ENCODE data around the gene SLC29A3. TPM values are rescaled to one million over a fixed set of nuclear protein-coding genes. Genes with fewer than 3 reads are reported as not detected.

Gene SLC29A3
- polyA plus RNA-seq, 3 donors, result 7.7 to 9.2 (median 8.7) TPM

DNA sequence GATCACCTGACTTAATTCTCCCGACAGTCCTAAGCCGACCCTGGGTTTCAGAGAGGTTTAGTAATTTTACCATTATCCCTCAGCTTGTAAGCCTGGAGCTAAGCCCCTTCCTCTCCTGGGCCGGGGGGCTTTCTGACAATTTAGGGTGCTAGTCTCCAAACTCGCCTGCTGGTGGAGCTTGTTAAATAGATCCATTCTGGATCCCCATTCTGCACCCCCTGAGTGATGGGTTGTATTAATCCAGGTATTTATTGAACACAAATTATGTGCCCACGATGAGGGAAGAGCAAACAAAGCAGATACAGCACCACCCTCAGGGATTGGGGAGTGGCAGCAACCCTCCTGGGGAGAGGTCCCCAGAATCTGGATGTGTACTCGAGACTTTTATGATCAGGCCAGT, 1.3 kb upstream of the SLC29A3 start:
- no peak for DNase-seq

DNA sequence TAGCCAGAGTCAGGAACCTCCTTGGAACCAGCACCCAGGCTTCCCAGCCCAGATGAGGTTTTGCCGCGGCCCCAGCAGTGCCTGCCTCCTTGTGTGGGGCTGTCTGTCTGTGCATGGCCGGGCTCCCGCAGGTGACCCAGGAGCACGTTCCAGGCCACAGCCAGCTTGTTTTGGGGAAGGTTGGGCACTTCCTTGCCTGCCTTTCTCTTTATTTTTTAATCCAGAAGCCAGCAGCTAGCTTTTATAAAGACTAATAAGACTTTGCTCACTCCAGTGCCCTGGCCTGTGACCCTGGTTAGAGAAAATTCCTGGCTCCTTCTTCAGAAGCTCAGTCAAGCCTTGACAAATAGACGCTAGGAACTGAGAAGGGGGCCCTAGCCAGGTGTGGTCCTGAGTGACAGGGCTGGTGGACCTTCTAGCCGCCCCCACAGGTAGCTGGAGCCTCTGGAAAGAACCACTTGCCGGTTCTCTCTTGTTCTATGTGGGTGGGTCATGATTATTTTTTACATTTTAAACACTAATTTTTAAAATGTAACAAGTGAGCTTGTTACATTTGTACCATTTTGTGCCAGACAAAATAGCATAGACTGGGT, 837 bp downstream of the SLC29A3 start:
- no peak for DNase-seq

DNA sequence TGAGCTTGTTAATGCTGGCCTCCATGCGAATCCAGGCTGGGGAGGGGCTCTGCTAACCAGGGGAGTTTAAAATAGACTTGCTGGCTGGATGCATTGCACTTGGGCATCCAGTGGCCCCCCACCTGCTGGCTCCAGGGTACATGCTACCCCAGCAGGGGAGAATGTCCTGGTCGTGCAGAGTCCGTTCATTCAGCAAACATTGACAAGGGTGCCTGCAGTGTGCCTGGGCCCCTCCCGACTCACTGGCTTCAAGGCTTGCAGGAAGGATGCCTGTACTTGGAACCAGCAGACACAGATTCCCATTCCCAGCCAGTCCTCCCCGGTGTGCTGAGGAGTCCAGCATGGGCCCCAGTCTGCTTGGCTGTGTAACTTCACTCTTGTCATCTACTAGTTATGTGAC, 1.5 kb downstream of the SLC29A3 start:
- DNase-seq, result no peak

DNA sequence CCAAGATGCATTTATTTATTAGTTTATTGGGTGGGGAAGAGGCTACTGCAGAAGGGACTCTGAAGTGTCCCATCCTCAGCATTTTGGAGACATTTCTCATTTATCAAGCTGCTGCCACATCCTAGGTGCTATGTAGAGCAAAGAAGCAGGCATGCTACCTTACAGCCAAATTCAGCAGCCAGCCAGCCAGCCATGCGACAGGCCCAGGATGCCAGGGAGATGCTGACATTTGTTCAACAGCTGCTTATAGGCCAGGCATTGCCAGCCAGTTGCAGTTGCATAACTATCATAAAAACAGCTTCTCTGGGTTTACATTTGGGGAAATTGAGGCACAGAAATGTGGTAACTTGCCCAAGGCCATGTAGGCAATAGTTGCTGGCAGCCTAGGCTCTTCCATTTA, 2.3 kb downstream of the SLC29A3 start:
- DNase-seq, result no peak

DNA sequence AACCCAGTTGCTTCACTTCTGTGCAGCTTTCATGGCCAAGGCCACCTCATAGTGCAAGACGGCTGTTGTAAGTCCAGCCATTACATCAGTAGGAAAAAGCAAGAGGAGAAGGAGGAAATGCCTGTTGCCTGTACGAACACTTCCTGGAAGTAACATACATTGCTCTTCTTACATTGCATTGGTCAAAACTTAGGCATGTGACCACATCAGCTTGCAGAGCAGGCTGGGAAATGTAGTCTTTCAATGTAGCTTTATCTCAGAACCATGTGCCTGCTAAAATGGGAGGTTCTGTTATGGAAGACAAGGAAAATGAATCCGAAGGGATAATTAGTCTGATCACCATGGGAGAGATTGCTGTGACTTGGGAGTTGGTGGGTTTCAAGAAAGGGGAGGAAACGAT, 4.3 kb downstream of the SLC29A3 start:
- no peak for DNase-seq

DNA sequence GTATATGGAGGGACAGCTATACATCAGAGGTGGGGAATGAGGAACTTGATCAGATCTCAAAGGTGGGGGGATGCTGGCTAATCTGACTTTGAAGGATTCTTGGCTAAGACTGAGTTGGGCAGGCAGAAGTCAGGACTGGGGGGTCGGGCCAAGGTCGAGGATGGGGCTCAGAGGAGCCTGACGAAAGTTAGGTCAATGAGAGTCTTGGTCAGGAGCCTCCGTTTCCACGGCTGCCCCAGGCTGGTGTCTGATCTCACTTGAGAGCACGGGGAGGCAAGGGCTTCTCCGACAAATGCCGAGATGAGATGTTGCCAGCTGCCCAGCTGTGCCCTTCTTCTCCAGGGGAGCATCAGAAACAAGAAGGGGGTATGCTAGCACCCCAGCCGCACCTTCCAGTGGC, 5.7 kb downstream of the SLC29A3 start:
- no peak for DNase-seq

DNA sequence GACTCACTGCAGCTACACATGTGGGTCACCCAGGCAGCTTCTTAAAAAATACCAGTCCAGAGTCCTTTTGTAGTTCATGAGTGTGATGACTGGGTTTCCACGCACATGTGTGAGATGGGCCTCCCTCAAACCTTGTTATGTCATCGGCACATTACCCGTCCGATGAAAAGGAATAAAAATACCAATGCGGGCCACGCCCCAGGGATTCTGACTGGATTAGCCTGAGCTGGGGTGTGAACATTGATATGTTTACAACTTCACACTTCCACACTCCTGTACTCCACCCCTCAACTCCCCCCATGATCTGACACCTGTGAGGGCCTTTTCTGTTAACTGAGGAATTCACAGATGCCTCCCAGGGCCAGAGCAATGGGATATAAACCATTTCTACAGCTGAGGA, 6.2 kb downstream of the SLC29A3 start:
- no peak for DNase-seq

DNA sequence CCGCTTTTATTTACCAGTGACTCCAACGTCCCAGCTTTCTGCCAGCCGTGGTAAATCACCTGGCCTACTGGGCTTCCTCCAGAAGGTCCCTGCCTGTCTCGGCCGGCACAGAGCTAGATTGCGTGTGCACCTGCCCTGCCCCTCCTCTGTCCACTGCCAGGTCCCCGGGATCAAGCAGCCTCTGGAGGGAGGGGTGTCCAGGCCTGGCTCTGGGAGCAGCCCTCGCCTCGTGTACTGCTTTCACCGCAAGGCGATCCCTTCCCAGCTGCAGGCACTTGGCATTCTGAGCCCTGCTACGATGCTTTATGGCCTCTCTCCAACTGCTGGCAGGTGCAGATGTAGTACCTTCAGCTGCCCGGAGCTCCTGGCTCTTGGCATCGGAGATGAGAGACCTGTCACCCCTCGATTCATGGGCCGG, 7.4 kb downstream of the SLC29A3 start:
- DNase-seq, result no peak

DNA sequence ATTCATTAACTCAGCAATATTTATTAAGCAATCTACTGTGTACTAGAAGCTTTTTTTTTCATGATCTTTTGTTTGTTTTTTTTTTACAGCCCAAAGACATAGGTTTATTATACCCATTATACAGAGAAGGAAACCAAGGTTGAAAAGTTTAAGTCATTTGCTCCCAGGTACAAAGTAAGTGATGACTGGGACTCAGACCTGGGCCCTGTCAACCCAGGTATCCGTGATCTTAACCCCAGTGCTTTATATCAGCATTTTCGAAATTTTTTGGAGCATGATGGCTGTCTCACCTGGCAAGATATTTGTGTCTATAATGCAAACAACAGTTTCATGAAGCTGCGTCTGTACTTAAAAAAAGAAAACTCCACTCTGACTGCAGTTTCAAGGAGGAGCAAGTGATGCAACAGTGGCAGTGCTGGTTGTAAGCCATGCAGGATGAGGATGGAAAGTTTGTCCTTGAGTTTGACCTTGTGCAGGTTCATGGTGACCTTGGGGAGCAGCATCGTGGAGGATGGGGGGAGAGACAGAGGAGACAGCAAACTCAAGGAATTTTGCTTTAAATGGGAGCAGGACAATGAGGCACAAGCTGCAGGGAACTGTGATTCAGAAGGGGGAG, 11.8 kb downstream of the SLC29A3 start:
- no peak for DNase-seq

DNA sequence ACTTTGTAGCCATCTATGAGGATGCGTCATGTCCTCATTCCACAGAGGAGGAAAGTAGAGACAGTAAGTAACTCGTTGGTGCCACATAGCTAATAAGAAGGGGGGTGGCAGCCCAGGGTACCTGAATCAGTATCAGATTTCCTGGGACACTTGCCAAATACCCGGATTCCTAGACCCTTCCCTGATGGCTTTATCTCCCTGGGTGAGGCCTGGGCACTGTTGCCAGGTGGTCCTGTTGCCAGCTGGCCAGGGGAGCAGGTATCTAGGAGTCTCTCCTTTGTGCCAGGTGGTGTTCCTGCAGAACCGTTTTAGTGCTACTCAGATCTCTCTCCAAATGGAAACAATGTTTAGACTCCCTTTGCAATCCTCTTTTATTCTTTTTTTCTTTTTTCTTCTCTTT, 12.7 kb downstream of the SLC29A3 start:
- DNase-seq, result no peak

DNA sequence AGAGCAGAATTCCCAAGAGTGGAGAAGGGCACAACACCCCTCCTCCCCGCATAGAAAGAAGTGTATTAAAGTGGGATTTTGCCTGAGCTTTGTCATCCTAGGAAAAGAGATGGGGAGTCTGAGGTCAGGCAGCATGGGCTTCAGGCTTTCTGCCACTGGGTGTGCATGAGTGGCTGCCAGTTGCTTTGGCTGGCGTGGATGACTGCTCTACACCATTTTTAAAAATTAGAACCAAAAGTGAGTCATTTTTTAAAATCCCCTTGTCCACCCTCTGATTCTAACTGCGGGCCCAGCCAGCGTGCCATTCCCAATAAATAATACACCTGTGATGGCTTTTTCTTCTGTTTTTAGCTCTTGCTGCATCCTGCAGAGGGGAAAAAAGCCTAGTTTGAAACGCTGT, 13.4 kb downstream of the SLC29A3 start:
- no peak for DNase-seq

DNA sequence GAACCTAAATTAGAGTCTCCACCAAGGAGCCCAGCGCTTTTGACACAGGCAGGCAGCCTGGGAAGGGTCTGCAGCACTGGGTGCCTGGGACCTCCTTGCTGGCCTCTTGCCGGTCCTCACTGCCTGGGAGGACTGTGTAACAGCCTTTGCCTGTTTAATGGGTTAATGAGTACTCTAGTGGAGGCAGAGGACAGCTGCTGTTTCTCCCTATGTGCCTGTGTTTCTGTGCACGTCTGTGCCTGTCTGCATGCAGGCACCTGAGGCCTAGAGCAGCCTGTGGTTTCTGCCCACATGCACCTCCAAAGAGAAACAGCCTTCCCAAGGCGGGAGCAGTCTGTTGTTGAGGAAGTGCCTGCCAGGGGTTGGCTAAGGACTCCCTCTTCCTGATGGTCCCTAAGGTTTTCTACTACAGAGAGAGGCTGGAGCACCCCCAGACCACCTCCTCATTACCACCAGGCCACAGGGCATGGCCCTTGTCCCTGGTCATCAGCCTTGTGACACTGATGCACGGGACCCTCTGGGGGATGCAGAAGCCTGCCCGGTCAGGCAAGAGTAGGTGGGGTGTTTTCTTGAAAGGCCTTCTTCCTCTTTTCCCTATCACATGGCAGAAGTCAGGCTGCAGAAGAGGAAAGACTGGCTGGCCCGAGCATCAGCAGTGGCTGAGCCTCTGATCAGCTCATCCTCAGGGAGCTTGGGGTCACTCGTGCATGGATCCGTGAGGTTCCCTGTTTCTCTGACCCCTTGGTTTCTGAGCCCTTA, 14.2 kb downstream of the SLC29A3 start:
- no peak for DNase-seq

DNA sequence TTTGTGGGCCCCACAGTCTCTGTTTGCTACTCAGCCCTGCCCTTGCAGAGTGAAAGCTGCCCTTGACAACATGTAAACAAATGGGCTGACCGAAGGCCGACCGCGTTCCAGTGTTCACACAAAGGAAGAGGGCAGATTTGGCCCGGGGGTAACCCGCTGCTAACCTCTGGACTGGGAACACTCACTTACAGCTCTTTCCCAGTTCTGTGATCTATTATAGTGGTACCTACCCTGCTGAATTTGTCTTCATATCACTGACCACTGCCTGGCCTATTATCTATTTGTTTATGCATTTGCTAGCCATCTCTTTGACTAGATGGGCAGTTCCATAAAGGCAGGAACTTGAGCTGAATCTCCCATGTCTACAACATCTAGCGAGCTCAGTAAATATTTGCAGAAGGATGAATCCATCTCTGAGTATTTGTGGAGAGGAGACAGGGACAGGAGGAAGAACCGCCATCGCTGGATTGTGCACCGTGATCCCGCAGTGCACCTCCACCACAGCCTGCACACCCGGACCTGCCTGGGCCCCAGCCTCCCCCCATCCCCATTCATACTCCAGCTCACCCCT, 15.2 kb downstream of the SLC29A3 start:
- no peak for DNase-seq

DNA sequence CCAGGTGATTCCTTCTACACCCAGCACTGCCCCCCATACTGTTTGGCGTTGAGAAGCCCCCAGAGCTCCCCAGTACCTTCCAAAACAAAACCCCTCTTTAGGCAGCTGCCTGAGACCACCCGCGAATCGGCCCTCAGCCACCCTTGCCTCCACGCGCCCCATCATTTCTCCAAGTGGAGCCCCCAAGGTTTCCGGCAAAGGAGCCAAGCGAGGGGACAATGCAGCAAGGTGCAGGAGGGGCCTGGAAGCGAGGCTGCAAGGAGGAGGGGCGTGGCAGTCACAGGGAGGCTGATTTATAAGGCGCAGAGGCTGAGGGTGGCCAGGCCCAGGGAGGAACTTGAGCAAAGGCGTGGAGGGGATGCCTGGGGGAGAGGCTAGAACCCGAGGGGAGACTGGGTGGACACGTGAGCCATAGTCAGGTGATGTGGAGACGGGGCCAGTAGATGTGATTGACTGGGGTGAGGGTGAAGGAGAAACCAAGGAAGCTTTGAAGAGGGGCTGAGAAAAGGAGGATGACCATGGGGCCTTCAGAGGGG, 16.2 kb downstream of the SLC29A3 start:
- DNase-seq, result no peak

DNA sequence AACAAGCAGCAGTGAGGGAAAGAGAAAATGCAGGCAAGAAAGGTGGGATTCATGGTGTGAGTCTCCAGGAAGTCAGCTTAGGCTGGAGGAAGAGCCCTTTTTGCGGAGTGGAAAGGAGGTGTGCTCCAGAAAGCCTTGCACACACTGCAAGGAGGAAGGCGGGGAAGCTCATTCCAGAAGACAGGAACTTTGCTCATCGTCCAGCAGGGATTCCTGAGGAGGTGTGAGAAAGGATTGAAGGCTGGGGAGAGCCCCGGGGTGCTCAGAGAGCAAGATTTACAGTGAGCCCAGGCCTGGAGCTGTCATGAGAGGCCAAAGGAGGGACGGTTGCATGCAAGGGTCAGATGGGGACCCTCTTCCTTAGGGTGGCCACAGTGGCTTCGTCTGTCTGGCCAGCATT, 17.6 kb downstream of the SLC29A3 start:
- no peak for DNase-seq

DNA sequence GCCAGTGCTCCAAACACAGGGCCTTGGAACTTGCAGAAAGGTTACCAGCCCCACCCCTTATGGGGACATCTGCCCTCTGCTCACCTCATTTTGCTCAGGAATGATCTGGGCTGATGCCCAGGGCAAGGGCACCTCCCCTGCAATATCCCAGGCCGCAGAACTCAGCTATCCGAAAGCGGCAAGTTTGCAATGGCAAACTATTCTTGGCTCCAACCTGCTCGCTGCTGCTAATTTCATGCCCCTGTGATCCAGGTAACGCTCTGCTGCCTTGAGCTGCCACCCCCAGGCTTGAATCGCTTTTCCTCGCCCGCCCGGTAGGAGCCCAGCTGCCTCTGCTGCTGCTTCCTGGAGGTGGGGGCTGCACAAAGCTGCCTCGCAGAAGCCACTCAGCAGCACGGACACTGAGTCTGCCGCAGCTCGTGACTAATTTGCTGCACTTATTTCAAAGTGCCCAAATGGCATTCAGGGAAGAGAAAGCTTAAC, 18.2 kb downstream of the SLC29A3 start:
- DNase-seq, result peak; percentile 70

DNA sequence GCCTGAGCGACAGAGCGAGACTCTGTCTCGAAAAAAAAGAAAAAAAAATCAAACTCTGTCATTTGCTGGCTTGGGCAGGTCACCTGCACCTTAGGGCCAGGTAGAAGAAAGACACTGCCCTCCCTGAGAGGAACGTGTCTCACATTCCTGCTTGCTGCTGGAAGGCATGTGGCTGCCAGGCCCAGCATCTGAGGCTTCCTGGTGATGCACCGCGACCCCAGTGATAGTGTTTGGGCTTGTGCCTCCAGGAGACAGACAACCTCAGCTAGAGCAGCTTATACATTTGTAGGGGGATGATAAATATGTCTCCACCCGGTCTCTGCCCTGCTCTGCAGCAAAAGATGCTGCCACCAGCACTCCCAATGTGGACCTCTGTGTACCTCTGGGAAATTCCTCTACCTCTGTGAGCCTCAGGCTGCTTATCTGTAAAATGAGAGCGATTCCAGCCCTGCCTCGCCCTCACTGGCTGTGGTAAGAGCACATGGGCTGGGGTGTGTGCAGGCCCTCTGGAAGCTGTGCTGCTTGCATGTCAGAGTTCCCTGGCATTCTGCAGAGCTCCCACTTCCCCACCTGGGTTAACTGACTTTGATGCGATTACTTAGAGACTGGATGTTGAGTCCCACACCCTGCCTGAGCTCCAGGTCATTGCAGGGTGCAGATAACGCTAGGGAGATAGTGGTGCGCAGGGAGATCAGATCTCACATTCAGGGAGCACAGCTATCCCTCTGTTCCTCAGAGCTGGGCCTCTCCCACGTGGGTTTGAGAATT, 19.9 kb downstream of the SLC29A3 start:
- no peak for DNase-seq

DNA sequence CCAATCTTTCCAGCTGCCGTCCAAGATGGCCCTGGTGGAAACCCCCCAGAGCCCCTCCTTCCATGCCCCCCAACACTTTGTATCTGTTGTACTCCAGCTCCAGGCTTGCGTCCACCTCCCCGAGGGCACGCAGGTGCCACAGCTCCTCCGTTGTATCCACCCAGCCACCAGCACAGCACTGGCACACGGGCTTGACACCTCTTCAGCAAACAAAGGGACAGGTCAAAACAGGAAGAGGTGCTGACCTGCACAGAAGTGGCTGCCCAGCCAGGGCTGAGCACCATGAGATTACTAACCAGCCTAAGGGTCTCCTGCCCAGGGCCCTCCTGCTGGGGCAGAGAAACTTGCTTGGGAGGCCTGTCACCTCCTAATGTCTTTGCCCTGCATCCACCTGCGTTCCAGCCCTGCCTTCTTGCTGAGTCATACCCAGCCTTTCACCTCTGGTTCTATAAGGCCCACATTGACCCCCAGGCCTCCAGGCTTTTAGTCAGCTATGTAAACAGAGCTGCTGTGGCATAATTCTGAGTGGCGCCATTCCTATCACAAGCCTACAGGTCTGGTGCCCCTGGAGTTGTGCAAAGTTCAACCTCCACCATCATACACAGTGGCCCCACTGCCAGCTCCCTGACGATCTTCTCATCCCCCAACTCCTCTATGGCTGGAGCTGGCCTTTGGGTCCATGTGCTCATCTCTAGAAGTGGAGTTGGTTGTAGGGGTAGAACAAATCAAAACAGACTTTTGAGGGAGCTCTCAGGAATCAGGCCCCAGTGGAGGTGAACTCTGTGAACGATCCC, 20.9 kb downstream of the SLC29A3 start:
- DNase-seq, result no peak

DNA sequence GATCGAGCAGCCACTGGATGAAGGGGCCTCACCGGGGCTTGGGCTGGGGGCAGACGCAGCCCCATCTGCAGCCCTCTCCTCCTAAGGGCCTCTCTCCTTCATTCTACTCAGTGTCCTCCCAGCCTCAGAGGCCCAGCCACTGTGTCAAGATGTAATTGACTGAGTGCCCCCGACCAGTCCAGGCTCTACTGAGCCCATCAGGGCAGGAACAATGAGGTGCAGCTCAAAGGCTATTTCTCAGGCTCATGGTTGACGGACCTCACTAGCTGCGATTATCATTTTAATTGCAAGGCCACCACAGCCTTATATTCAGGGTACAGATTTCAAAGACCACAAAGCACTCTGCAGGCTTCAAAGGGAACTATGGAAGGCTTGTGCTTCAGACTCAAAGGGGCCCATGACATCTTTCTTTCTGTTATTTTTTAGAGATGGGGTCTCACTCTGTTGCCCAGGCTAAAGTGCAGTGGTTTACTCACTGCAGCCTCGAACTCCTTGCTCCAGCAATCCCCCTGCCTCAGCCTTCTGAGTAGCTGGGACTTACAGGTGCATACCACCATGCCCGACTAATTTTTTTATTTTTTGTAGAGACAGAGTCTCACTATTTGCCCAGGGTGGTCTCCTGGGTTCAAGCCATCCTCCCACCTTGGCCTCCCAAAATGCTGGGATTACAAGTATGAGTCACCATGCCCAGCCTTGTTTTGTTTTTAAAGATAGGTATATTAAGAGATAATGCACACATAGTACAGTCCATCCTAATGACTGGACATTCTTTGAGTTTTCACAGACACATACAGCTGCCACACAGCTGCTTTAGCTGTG, 23.7 kb downstream of the SLC29A3 start:
- no peak for DNase-seq

DNA sequence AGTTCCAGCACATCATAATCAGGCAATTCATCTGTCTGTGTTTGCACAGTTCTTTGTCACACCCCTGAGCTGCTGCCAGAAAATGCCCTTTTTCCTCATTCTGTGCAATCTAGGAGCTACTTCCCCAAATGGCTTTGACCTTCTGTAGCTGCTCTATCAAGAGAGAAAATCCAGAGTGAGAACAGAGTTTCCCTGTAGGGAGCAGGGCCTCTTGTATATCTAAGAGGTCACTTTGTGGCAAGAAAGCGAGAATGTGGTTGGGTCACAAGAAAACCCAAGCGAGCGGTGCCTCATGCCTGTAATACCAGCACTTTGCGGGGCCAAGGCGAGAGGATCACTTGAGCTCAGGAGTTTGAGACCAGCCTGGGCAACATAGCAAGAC, 24.3 kb downstream of the SLC29A3 start:
- DNase-seq, result no peak

All from renal pelvis (tissue), 4 donors.